HepG2 (cell line): Measurements from ENCODE around the gene AGTRAP. TPM values are rescaled to one million over a fixed set of nuclear protein-coding genes. Genes with fewer than 3 reads are reported as not detected.

Experiments used
- E2F2 ChIP-seq: sonication (generic); formaldehyde crosslinking; IDR thresholded peaks from 2 replicates; pipeline ENCODE4 v1.4.0; 2020; ENCODE audit warnings: missing genetic modification reagents, borderline replicate concordance
- POGZ ChIP-seq: sonication (generic); formaldehyde crosslinking; IDR thresholded peaks from 2 replicates; pipeline ENCODE4 v1.4.0; 2020; ENCODE audit warnings: mild to moderate bottlenecking, missing genetic modification reagents
- SNAPC2 ChIP-seq: sonication (generic); formaldehyde crosslinking; IDR thresholded peaks from 2 replicates; pipeline ENCODE4 v1.8.1; 2022; ENCODE audit warnings: mild to moderate bottlenecking, missing genetic modification reagents
- ZNF18 ChIP-seq: sonication (generic); formaldehyde crosslinking; IDR thresholded peaks from 2 replicates; pipeline ENCODE4 v1.8.0; 2022; ENCODE audit warnings: mild to moderate bottlenecking, missing genetic modification reagents; ENCODE audit not compliant: insufficient replicate concordance
- ZNF609 ChIP-seq: sonication (generic); formaldehyde crosslinking; IDR thresholded peaks from 2 replicates; pipeline ENCODE4 v1.4.0; 2020; ENCODE audit warnings: mild to moderate bottlenecking, missing genetic modification reagents, borderline replicate concordance
- polyA plus RNA-seq, 8 experiments: library from polyadenylated mRNA; depleted of rRNA in 3 of 8; stranded (reverse) in 7 of 8; unstranded in 1 of 8; fragments of >200 nt; fragmentation: Illumina TruSeq in 4 of 8; extraction: Trizol in 4 of 8; gene quantifications; 2 replicates each; pipeline versions ENCODE4 v1.2.1 to v1.2.3, GENCODE V29; 2011 to 2016; ENCODE audit warnings: low read depth in 4 of 8, missing spikeins in 1 of 8, mixed read lengths in 1 of 8; ENCODE audit not compliant: insufficient read depth in 1 of 8
- total RNA-seq, 5 experiments: library from RNA; depleted of rRNA; stranded (reverse); fragments of >200 nt; fragmentation: Illumina TruSeq; extraction: Trizol; gene quantifications; 2 replicates each; pipeline ENCODE4 v1.2.3, GENCODE V29; 2016; ENCODE audit warnings: low read depth in 1 of 5

The AGTRAP gene
- total and polyA plus RNA-seq, 2 of the 13 experiments (the other 11 are each of a cell fraction or from before 2014, with no cell fraction given): 28.3 to 32.0 TPM

GRCh38 chr1:11790101-11790879 is 54.4 kb downstream of the AGTRAP start (continued):
- TF ChIP-seq ZNF609 (CRISPR knock-in tag) (no peak), SNAPC2 (CRISPR knock-in tag) (no peak), POGZ (CRISPR knock-in tag) (no peak), ZNF18 (CRISPR knock-in tag) (no peak), E2F2 (CRISPR knock-in tag) (no peak)
